Stomach (tissue), 4 donors: ENCODE results near the gene KATNB1.

ENCODE experiments used
- CTCF ChIP-seq, 7 experiments: fragments of 450-650 bp in 4 of 7; fragments of 200-600 bp in 3 of 7; sonication (generic) in 3 of 7; IDR thresholded peaks; one replicate each; pipeline ENCODE4 v1.5.1; 2016 to 2019; ENCODE audit warnings: antibody characterized with exemption in 7 of 7, control low read depth in 2 of 7, mild to moderate bottlenecking in 1 of 7
- EP300 ChIP-seq: sonication (generic); formaldehyde crosslinking; IDR thresholded peaks from one replicate; pipeline ENCODE4 v1.6.1; 2017; ENCODE audit warnings: antibody characterized with exemption
- POLR2A ChIP-seq, 4 donors: fragments of 450-650 bp; IDR thresholded peaks; one replicate each; pipeline ENCODE4 v1.6.1; 2016; ENCODE audit warnings: antibody characterized with exemption in 4 of 4, control low read depth in 2 of 4, mild to moderate bottlenecking in 1 of 4, moderate library complexity in 1 of 4
- POLR2AphosphoS5 ChIP-seq, 3 donors: sonication (generic); formaldehyde crosslinking; IDR thresholded peaks; one replicate each; pipeline ENCODE4 v1.6.1; 2016; ENCODE audit warnings: antibody characterized with exemption in 3 of 3

GRCh38 chr16:57797216-57797525 lies 61.6 kb downstream of the KATNB1 start:
- TF ChIP-seq CTCF (IDR thresholded peaks at IDR 0.05): no peak
- no peak for TF ChIP-seq POLR2A (IDR thresholded peaks at IDR 0.05)
- no peak for TF ChIP-seq POLR2AphosphoS5 (IDR thresholded peaks at IDR 0.05)
- no peak for TF ChIP-seq EP300
